Neural progenitor cell (in vitro differentiated cells): ENCODE results near the gene PPM1H. TPM values are rescaled to one million over a fixed set of nuclear protein-coding genes. Genes with fewer than 3 reads are reported as not detected.

Source experiments
- DNase-seq: peaks from one replicate; pipeline ENCODE4 v3.0.0-alpha.2; 2016; ENCODE audit warnings: low spot score
- H2AFZ ChIP-seq: fragments of 200-600 bp; sonication (generic); replicated peaks from 2 replicates; pipeline ENCODE4 v1.6.1; 2016; ENCODE audit warnings: antibody characterized with exemption
- H3F3A ChIP-seq: fragments of 200-600 bp; sonication (generic); 2 replicates; pipeline ENCODE4 v1.6.1; 2016; ENCODE audit warnings: antibody characterized with exemption, low read depth
- H3K27ac ChIP-seq: fragments of 200-600 bp; sonication (generic); 2 replicates; pipeline ENCODE4 v1.5.1; 2016; ENCODE audit warnings: mild to moderate bottlenecking
- H3K27me3 ChIP-seq: fragments of 200-600 bp; sonication (generic); 2 replicates; pipeline ENCODE4 v1.6.1; 2016; ENCODE audit warnings: mild to moderate bottlenecking, moderate library complexity
- H3K36me3 ChIP-seq: fragments of 200-600 bp; sonication (generic); 2 replicates; pipeline ENCODE4 v1.5.1; 2016
- H3K4me1 ChIP-seq: fragments of 200-600 bp; sonication (generic); 2 replicates; pipeline ENCODE4 v1.6.1; 2016; ENCODE audit warnings: mixed run types
- H3K4me2 ChIP-seq: fragments of 200-600 bp; sonication (generic); 2 replicates; pipeline ENCODE4 v1.6.1; 2016
- H3K4me3 ChIP-seq: fragments of 200-600 bp; sonication (generic); 2 replicates; pipeline ENCODE4 v1.5.1; 2016
- H3K79me2 ChIP-seq: fragments of 200-600 bp; sonication (generic); 2 replicates; pipeline ENCODE4 v1.6.1; 2016; ENCODE audit warnings: low read depth
- H3K9ac ChIP-seq: fragments of 200-600 bp; sonication (generic); 2 replicates; pipeline ENCODE4 v1.6.1; 2016
- H3K9me3 ChIP-seq: fragments of 200-600 bp; sonication (generic); 2 replicates; pipeline ENCODE4 v1.5.1; 2016; ENCODE audit warnings: low read depth
- H4K20me1 ChIP-seq: fragments of 200-600 bp; sonication (generic); 2 replicates; pipeline ENCODE4 v1.6.1; 2016; ENCODE audit warnings: low read depth
- H3K27ac Mint-ChIP-seq: 3 replicates; pipeline ENCODE4 v1.8.0; 2021; ENCODE audit warnings: mixed read lengths
- H3K27me3 Mint-ChIP-seq: 2 replicates; pipeline ENCODE4 v1.8.0; 2022; ENCODE audit warnings: low read depth, mild to moderate bottlenecking, inconsistent platforms, moderate library complexity, mixed read lengths; ENCODE audit not compliant: insufficient read depth
- H3K36me3 Mint-ChIP-seq: 3 replicates; pipeline ENCODE4 v1.8.0; 2021; ENCODE audit warnings: mixed read lengths
- H3K4me1 Mint-ChIP-seq: 3 replicates; pipeline ENCODE4 v1.8.0; 2021; ENCODE audit warnings: mixed read lengths
- H3K4me3 Mint-ChIP-seq: 3 replicates; pipeline ENCODE4 v1.8.0; 2021; ENCODE audit warnings: mild to moderate bottlenecking, moderate library complexity, mixed read lengths
- H3K9me3 Mint-ChIP-seq: 3 replicates; pipeline ENCODE4 v1.8.0; 2020; ENCODE audit warnings: mixed read lengths
- EZH2 ChIP-seq: fragments of 200-600 bp; sonication (generic); IDR thresholded peaks from 2 replicates; pipeline ENCODE4 v1.6.1; 2017; ENCODE audit warnings: antibody characterized with exemption, mild to moderate bottlenecking, moderate library complexity
- EZH2phosphoT487 ChIP-seq: fragments of 200-600 bp; sonication (generic); IDR thresholded peaks from 2 replicates; pipeline ENCODE4 v1.6.1; 2017; ENCODE audit warnings: antibody characterized with exemption
- total RNA-seq: library from RNA; depleted of rRNA; stranded (reverse); fragments of >200 nt; gene quantifications from 2 replicates; pipeline ENCODE4 v1.2.3, GENCODE V29; 2015; ENCODE audit warnings: low replicate concordance
- TF ChIP-seq, protein P1 (sequence below): fragments of 200-600 bp; sonication (generic); IDR thresholded peaks from 2 replicates; pipeline ENCODE4 v1.5.1; 2017; ENCODE audit warnings: antibody characterized with exemption, mild to moderate bottlenecking

PPM1H gene
- total RNA-seq, 1 donor from 2014 or later: 4.6 TPM

DNA sequence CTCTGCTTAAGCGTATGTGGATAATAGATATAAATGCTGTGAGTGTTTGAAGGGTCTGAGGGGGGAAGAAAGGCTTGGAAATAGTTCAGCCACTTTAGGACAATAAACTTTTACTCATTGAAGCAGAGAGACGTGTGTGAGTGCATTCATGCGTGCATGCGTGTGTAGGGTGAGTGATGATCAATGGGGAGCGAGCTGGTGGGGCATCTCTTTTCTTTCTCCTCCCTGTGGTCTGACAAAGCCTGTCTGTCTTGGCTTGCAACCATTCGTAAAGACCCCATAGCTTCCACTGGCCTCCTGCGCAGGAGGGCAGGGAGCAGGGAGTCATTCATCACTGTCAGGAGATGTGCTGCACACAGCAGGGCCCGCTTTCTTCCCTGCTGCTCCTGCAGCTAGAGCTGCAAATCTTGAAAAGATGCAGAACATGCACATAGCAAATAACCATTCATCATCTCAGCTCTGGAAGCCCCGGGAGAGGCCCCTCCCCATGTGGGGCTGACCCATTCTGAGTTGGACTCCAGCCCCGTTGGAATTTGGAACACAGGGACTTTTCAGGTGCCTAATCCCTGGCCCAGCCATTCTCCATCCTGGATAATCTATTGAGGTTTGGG is 223.2 kb downstream of the PPM1H start:
- Mint-ChIP-seq H3K4me1 (peaks cover 72% of the 10 kb centered on the region), H3K9me3 (peaks cover 2% of the 10 kb centered on the region), H3K27ac (peak overlapping the region; percentile 48), H3K36me3 (peaks cover 13% of the 10 kb centered on the region), H3K4me3 (peak overlapping the region; percentile 20), H3K27me3 (no peaks in the 10 kb centered on the region)
- Histone ChIP-seq H3K9me3 (no peaks in the 10 kb centered on the region), H3K79me2 (no peaks in the 10 kb centered on the region), H3K36me3 (no peaks in the 10 kb centered on the region), H3K4me1 (peaks cover 69% of the 10 kb centered on the region), H4K20me1 (no peaks in the 10 kb centered on the region), H2AFZ (no peak overlapping the region), H3F3A (peaks cover 62% of the 10 kb centered on the region), H3K27me3 (no peaks in the 10 kb centered on the region), H3K27ac (peak overlapping the region; percentile 75), H3K4me3 (peak overlapping the region; percentile 11), H3K9ac (no peak overlapping the region), H3K4me2 (peak overlapping the region; percentile 69)
- TF ChIP-seq, protein P1, sequence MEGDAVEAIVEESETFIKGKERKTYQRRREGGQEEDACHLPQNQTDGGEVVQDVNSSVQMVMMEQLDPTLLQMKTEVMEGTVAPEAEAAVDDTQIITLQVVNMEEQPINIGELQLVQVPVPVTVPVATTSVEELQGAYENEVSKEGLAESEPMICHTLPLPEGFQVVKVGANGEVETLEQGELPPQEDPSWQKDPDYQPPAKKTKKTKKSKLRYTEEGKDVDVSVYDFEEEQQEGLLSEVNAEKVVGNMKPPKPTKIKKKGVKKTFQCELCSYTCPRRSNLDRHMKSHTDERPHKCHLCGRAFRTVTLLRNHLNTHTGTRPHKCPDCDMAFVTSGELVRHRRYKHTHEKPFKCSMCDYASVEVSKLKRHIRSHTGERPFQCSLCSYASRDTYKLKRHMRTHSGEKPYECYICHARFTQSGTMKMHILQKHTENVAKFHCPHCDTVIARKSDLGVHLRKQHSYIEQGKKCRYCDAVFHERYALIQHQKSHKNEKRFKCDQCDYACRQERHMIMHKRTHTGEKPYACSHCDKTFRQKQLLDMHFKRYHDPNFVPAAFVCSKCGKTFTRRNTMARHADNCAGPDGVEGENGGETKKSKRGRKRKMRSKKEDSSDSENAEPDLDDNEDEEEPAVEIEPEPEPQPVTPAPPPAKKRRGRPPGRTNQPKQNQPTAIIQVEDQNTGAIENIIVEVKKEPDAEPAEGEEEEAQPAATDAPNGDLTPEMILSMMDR: no peak
- TF ChIP-seq EZH2phosphoT487 (no peak), EZH2 (no peak)
- DNase-seq: peak; percentile 74

DNA sequence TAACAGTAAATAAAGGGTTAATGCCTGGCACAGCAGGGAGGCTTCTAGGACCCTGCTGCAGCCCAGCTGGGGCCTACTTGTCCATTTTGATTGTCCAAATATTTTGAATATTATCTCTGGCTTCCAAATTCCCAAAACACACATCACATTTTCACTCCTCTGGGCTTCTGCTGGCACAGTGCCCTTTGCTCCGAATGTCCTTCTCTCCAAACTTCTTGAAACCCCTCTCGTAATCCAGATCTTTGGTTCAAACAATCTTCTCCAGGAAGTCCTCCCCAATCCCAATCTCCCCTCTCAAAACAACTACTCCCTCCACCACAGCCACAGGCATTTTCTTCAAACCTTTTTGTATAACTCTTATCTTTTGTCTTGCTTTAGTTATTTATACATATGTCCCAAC is 225.6 kb downstream of the PPM1H start:
- Mint-ChIP-seq H3K27me3 (no peaks in the 10 kb centered on the region), H3K36me3 (peaks cover 15% of the 10 kb centered on the region), H3K4me1 (peaks cover 55% of the 10 kb centered on the region), H3K9me3 (peaks cover 2% of the 10 kb centered on the region), H3K27ac (peak overlapping the region; percentile 46), H3K4me3 (no peak overlapping the region)
- TF ChIP-seq, protein P1: no peak
- TF ChIP-seq EZH2phosphoT487: no peak
- no peak for TF ChIP-seq EZH2
- no peaks in the 10 kb centered on the region for H3K79me2 ChIP-seq
- no peaks in the 10 kb centered on the region for H3K36me3 ChIP-seq
- H3K27ac ChIP-seq: no peak overlapping the region
- peaks cover 38% of the 10 kb centered on the region for H3F3A ChIP-seq
- H2AFZ ChIP-seq: no peak overlapping the region
- no peaks in the 10 kb centered on the region for H4K20me1 ChIP-seq
- no peaks in the 10 kb centered on the region for H3K9me3 ChIP-seq
- no peak overlapping the region for H3K4me3 ChIP-seq
- no peak for DNase-seq
- H3K27me3 ChIP-seq: no peaks in the 10 kb centered on the region
- no peak overlapping the region for H3K9ac ChIP-seq
- H3K4me2 ChIP-seq: no peak overlapping the region
- H3K4me1 ChIP-seq: peaks cover 54% of the 10 kb centered on the region

DNA sequence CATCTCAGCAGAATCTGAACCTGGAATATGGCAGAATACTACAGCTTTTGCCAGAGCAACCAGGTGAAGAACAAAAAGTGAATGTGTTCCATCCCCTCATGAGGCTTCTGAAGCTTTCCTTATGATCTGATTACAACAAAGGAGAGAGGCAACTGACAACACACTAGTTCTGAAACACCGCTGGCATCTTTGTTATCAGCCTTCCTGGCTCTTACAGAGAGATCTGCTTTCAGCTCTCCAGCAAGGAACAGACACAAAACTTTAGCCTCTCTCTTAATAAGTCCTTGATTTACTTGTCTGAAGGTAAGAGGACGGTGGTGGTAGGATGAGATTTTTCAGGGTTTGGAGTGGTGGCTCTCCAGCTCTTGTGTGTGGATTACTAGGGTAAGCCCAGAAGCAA is 227.0 kb downstream of the PPM1H start:
- Mint-ChIP-seq H3K4me1 (peaks cover 55% of the 10 kb centered on the region), H3K4me3 (no peak overlapping the region), H3K36me3 (peaks cover 15% of the 10 kb centered on the region), H3K27me3 (no peaks in the 10 kb centered on the region), H3K27ac (peak overlapping the region; percentile 90), H3K9me3 (peaks cover 2% of the 10 kb centered on the region)
- DNase-seq: no peak
- Histone ChIP-seq H3K36me3 (no peaks in the 10 kb centered on the region), H3K27me3 (no peaks in the 10 kb centered on the region), H3F3A (peaks cover 44% of the 10 kb centered on the region), H3K9ac (no peak overlapping the region), H3K9me3 (no peaks in the 10 kb centered on the region), H3K4me2 (no peak overlapping the region), H3K4me1 (peaks cover 59% of the 10 kb centered on the region), H3K4me3 (no peak overlapping the region), H2AFZ (peak overlapping the region; percentile 66), H3K27ac (no peak overlapping the region), H3K79me2 (no peaks in the 10 kb centered on the region), H4K20me1 (no peaks in the 10 kb centered on the region)
- TF ChIP-seq, protein P1: no peak
- no peak for TF ChIP-seq EZH2
- no peak for TF ChIP-seq EZH2phosphoT487
